Measurements from ENCODE around the gene PREX1. TPM values are rescaled to one million over a fixed set of nuclear protein-coding genes. Genes with fewer than 3 reads are reported as not detected.
A peak's percentile ranks its signal among the peaks of the same experiment; 100 is the strongest.

PREX1 gene
- total RNA-seq, 1 donor from 2014 or later: 235 TPM

GRCh38 chr20:48801197-48801596 lies 26.6 kb downstream of the PREX1 start:
- Mint-ChIP-seq H3K36me3 (ENCODE audit: unreplicated experiment) (peaks cover 22% of the 10 kb centered on the region), H3K4me3 (ENCODE audit: unreplicated experiment) (no peak overlapping the region), H3K9me3 (ENCODE audit: unreplicated experiment) (peaks cover 16% of the 10 kb centered on the region), H3K27ac (ENCODE audit: unreplicated experiment) (no peak overlapping the region), H3K27me3 (ENCODE audit: unreplicated experiment) (peaks cover 22% of the 10 kb centered on the region), H3K4me1 (ENCODE audit: low read depth, unreplicated experiment) (peaks cover 26% of the 10 kb centered on the region)
- DNase-seq: no peak
- TF ChIP-seq, protein P1, sequence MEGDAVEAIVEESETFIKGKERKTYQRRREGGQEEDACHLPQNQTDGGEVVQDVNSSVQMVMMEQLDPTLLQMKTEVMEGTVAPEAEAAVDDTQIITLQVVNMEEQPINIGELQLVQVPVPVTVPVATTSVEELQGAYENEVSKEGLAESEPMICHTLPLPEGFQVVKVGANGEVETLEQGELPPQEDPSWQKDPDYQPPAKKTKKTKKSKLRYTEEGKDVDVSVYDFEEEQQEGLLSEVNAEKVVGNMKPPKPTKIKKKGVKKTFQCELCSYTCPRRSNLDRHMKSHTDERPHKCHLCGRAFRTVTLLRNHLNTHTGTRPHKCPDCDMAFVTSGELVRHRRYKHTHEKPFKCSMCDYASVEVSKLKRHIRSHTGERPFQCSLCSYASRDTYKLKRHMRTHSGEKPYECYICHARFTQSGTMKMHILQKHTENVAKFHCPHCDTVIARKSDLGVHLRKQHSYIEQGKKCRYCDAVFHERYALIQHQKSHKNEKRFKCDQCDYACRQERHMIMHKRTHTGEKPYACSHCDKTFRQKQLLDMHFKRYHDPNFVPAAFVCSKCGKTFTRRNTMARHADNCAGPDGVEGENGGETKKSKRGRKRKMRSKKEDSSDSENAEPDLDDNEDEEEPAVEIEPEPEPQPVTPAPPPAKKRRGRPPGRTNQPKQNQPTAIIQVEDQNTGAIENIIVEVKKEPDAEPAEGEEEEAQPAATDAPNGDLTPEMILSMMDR (IDR thresholded peaks at IDR 0.05; ENCODE audit: partially characterized antibody, unreplicated experiment): no peak

GRCh38 chr20:48800177-48800576 lies 27.6 kb downstream of the PREX1 start:
- no peak overlapping the region for H3K27ac Mint-ChIP-seq (ENCODE audit: unreplicated experiment)
- H3K4me1 Mint-ChIP-seq (ENCODE audit: low read depth, unreplicated experiment): peaks cover 34% of the 10 kb centered on the region
- no peak overlapping the region for H3K4me3 Mint-ChIP-seq (ENCODE audit: unreplicated experiment)
- TF ChIP-seq, protein P1 (IDR thresholded peaks at IDR 0.05; ENCODE audit: partially characterized antibody, unreplicated experiment): no peak
- peaks cover 19% of the 10 kb centered on the region for H3K9me3 Mint-ChIP-seq (ENCODE audit: unreplicated experiment)
- H3K36me3 Mint-ChIP-seq (ENCODE audit: unreplicated experiment): peaks cover 22% of the 10 kb centered on the region
- no peak for DNase-seq
- H3K27me3 Mint-ChIP-seq (ENCODE audit: unreplicated experiment): peaks cover 22% of the 10 kb centered on the region

- DNase-seq: no peak
- TF ChIP-seq, protein P1 (IDR thresholded peaks at IDR 0.05; ENCODE audit: partially characterized antibody, unreplicated experiment): no peak
- Mint-ChIP-seq H3K9me3 (ENCODE audit: unreplicated experiment) (peaks cover 19% of the 10 kb centered on the region), H3K27me3 (ENCODE audit: unreplicated experiment) (peaks cover 17% of the 10 kb centered on the region), H3K27ac (ENCODE audit: unreplicated experiment) (no peak overlapping the region), H3K4me1 (ENCODE audit: low read depth, unreplicated experiment) (peaks cover 38% of the 10 kb centered on the region), H3K4me3 (ENCODE audit: unreplicated experiment) (no peak overlapping the region), H3K36me3 (ENCODE audit: unreplicated experiment) (peaks cover 18% of the 10 kb centered on the region)
These were observed 28.3 kb downstream of the PREX1 start for GRCh38 chr20:48799328-48800105.

DNA sequence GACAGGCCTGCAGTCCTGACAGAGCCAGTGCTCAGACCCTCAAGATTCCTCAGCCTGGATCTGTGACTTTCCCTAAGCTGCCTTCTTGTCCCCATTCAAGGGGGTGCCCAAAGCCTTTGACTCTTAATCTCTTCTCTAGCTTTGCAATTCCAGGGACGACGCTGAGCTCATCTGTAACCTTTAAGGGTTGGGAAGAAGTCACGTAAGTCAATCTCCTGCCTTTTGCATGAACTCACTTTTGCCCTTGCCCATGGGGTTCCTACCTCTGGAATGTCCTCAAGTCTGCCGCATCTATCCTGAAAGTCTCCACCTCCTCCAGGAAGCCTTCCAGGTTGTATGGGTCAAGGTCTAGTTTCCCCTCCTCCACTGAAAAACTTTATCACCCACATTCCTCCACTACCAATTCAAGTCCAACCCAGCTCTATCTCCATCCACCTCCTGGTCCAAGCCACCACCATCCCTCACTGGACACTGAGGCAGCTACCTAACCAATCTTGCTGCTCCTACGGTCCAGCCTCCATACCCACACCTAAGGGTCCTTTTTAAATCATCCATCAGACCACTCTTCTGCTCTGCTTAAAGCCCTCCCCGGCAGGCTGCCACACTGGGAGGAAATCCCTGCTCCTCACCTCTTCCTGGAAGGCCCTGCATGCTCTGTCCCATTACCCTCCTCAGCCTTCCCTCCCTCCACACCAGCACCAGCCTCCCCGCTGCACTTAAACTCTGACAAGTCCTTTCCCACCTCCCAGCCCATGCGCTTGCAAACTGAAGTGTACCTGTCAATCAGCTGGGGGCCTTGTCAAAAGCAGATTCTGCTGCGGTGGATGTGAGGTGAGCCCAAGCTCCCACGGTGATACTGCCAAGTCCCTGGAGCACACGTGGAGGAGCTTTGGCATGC lies 29.7 kb downstream of the PREX1 start:
- H3K36me3 Mint-ChIP-seq (ENCODE audit: unreplicated experiment): peaks cover 11% of the 10 kb centered on the region
- peaks cover 16% of the 10 kb centered on the region for H3K9me3 Mint-ChIP-seq (ENCODE audit: unreplicated experiment)
- peaks cover 46% of the 10 kb centered on the region for H3K4me1 Mint-ChIP-seq (ENCODE audit: low read depth, unreplicated experiment)
- no peak for DNase-seq
- H3K27me3 Mint-ChIP-seq (ENCODE audit: unreplicated experiment): peaks cover 17% of the 10 kb centered on the region
- TF ChIP-seq, protein P1 (IDR thresholded peaks at IDR 0.05; ENCODE audit: partially characterized antibody, unreplicated experiment): no peak
- no peak overlapping the region for H3K27ac Mint-ChIP-seq (ENCODE audit: unreplicated experiment)
- H3K4me3 Mint-ChIP-seq (ENCODE audit: unreplicated experiment): peak overlapping the region; percentile 5
